Stimulated activated CD8-positive, alpha-beta memory T cell treated with anti-CD3 and anti-CD28 coated beads, Interleukin-12 subunit alpha, Interleukin-12 subunit beta, amount 100 ng/mL, for 24 hours (primary cell): ENCODE measurements around the gene SOCS7.

ENCODE experiments used
- DNase-seq: peaks from one replicate; pipeline ENCODE4 v3.0.0-alpha.2; 2020; ENCODE audit errors: extremely low read depth

Gene SOCS7

GRCh38 chr17:38364741-38365140 lies 13.1 kb downstream of the SOCS7 start:
- DNase-seq, result no peak

GRCh38 chr17:38369124-38369886 lies 17.7 kb downstream of the SOCS7 start:
- DNase-seq, result no peak

DNA sequence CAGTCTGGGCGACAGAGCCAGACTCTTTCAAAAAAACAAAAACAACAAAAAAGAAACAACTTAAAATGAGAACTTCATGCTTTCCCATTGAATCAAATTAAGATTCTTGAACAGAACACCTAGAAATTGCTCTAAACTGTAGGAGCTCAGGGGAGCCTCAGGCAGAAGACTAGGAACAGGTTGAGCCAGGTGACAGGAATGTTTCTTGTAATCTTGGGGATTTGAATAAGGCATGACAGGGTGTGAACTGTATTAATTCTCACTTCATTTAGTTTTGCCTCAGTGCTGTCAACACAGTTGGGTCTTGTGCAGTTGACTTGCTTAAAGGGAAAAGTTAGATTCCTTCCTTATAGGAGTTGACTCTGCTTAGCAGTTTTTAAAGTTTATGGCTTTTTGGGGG lies 27.8 kb downstream of the SOCS7 start:
- no peak for DNase-seq

- DNase-seq, result no peak
Observed at GRCh38 chr17:38395090-38395489, 43.4 kb downstream of the SOCS7 start.

DNA sequence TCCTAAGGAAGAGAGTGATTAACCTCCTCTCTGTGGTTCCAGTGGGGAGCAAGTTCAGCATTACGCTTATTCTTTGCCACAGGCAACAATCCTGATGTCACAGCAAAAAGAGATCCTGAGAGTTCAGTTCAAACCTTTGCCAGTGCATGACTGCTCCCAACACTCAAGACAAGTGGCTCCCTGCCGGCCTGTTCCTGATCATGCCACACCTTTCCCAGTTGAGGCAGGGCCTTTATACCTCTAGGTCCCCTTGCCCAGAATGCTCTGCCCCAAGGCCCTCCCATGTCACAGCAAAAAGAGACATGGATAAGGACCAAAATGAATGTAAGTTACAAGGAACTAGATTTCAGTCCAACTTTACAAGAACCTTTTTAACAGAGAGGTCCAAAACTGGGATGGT lies 45.6 kb downstream of the SOCS7 start:
- no peak for DNase-seq

GRCh38 chr17:38400286-38400685 lies 48.6 kb downstream of the SOCS7 start:
- DNase-seq, result no peak

DNA sequence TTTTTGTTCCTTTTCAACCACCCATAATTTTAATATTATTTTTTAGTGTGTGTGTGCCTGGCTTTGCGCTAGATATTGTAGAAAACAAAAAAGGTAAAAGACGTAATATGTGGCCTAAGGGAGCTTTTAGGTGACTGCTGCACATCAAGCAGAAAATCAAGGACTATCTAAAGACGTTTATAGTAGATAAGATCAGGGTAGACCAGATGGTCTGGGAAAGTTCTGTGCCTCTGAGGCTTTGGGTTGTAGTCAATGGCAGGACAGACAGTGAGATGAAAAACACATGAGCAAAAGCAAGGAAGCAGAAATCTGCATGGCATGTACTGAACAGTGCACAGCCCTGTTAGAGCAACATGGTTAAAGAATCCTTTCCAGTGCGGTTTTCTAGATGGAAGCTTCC lies 49.8 kb downstream of the SOCS7 start:
- DNase-seq, result no peak

DNA sequence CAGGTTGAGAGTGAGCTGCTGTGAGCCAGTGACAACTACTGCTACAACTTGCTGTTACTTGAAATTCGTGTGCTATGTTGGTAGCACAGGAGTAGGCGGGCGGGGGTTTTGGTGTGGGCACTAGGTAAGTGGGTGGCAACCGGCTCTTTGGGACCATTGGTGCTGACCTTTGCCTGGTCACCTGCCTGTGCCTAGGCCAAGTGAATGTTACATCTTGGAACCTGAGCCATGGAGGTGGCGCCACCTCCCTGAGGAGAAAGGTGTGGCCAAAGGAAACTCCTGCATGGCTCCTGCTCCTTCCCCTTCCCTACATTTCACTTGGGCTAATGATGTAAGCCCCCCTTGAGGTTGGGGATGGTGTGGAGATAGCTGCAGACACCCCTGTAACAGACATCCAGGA lies 51.3 kb downstream of the SOCS7 start:
- DNase-seq, result no peak

- DNase-seq, result no peak
Observed at GRCh38 chr17:38403491-38403890, 51.8 kb downstream of the SOCS7 start.

GRCh38 chr17:38404174-38404943 lies 52.7 kb downstream of the SOCS7 start:
- no peak for DNase-seq

GRCh38 chr17:38405654-38406053 lies 54.0 kb downstream of the SOCS7 start:
- DNase-seq, result no peak

DNA sequence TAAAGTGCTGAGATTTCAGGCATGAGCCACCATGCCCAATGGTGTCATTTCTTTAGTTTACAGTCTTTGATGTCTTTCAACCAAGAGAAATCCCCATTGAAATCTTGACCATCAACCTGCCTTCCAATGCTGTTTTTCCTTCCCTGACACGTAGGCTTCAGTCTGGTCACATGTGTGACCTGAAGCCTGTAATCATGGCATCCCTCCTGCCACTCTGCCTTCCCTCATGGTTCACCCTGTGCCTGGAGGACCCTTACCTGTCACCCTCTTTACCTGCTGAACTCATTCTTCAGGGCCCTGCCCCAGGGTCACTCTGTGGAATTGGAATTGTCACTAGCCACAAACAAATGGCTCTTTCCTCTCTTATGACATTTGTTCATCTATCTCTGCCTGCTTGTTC lies 58.6 kb downstream of the SOCS7 start:
- DNase-seq, result no peak

DNA sequence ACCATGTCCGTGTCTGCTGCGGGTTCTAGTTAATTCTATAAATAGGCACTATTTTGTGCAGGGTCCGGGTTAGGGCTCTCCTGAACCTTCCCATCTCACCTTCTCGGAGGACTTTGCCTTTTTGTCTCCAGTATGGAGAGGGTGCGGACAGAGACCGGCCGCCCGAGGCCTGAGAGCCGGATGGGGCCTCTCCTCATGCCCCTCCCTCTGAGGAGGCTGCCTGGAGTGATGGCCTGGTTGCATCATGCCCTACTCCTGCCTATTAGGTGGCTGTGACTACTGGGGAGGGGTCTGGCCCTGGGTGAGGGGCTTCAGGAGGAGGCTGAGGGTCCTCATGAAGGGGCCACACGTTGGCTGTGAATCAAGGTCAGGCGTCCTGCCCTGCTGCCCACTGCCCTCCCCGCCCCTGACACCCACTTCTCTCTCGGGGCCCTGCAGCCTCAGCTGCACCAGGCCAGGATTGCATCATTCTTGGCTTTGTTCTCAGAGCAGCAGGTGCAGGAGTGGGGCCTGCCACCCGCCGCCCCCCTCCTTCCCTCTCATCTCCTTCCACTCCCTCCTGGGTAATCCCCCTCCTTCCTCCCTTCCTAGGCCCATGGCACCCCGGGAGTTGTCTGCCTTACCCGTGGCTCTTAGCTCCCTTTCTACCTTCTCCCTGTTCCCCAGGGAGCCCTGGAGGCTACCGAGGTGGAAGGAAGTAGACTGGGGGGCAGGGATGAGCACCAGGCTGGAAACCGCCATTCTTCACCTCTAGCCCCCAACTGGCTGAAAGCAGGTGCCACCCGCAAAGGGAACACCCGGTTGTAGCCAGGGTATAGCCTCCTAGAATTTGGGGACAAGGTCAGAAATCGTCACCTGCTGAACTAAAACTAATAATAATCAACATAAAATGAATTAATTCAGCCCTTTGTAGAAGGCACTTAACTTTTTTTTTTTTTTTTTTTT lies 63.9 kb downstream of the SOCS7 start:
- no peak for DNase-seq

- no peak for DNase-seq
Observed at GRCh38 chr17:38416840-38417209, 65.2 kb downstream of the SOCS7 start.

DNA sequence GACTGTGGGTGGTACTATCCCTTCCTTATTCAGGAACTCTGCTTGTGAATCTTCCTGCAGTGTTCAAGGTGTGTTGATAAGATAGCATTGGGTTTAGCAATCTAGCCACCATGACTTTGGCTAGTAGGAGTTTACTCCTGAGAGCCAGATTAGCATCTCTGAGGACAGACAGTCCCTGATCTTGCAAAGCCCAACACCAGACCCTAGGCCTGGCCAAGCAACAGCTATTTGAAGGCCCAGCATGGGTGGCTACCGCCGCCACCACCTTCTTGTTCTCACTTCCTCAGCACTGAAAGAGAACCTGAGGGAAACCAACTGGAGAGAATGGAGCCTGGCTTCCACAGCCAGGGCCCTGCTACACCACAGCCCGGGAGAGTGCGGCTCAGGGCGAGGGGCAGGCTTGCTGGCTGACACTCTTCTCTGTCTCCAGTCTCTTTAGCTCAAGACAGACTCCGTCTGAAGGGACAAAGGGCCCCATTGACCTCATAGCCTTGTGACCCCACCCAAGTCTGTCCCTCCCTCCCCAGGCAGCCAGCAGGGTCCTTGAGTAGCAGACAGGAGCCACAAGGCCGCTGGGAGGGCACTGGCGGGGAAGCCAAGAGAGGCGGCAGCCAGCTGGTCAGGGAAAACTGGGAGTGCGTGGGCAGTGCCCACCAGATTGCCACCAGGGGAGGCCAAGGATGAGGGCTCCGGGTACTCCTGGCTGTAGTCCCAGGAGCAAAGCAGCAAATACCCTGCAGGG lies 65.7 kb downstream of the SOCS7 start:
- DNase-seq, result no peak

- no peak for DNase-seq
Observed at GRCh38 chr17:38418062-38418692, 66.5 kb downstream of the SOCS7 start.

DNA sequence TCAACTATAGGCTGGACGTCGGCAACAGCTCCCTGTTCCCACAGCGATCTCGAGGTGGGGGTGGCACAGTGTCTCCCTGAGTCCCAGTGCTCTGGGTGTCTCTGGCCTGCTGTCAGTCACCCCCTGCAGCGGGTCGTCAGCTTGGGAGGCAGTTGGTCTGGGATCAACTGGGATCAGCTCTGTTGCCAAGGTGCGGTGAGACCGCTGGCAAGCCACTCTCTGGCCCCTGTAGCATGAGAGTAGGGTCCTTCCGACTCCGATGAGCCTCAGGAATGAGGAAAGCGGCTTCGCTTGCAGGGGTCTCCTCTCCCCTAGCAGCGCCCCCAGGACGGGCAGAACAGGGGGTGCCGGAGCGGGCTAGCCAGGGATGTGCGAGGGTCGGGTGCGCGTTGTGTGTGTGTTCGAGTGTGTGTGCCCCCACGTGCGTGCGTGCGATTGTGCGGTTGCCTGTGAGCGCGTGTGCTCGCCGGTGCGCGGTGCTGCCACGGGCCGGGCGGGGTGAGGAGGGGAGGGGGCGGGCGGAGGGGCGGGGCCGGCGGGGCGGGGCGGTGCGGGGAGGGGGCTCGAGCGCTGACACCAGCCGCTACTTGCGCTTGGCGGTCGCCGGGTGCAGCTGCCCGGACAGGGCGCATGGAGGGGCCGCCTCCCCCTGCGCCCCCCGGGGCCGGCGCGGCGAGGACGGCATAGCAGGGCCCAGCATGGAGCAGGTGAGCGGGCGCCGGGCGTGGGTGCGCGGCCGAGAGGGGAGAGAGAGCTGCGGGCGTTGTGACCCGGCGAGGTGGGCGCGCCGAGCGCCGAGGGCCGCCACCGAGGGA lies 67.3 kb downstream of the SOCS7 start:
- DNase-seq, result no peak

DNA sequence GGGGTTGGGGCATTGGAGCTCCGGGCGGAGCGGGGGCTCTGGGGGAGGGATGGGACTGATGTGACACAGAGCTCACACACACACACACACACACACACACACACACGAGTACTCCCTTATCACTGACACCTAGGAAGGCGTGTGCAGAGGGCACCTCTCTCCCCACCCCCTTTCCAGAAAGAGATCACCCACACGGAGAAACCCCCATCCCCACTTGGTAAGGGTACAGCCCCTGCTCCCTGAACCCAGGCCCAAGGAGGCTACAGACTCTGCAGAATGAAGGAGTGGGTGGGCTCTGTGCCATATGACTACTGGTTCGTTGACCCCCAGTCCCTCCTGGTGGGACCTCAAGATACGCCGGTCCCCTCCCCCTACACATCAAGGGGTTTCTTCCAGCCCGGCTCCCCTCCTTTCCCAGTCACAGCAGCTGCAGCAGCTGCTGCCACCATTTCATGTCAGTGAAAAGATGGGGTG lies 67.9 kb downstream of the SOCS7 start:
- DNase-seq, result no peak

DNA sequence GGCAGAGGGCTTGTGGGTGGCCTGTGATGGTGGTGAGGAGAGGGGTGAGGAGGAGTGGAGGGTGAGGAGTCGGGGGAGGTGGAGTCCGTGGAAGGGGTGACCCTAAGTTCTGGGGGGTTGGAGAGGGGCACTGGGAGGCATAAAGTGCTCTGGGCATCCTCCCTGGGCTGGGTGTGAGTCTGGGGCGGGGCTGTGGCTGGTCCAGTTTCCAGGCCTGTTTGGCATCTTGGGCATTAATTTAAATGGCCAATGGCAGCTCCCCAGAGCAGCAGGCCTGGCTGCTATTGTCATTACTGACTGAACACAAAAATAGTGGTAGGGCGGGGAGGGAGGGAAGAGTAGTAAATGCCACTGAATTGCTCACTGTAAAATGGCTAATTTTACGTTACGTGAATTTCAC lies 68.9 kb downstream of the SOCS7 start:
- no peak for DNase-seq

DNA sequence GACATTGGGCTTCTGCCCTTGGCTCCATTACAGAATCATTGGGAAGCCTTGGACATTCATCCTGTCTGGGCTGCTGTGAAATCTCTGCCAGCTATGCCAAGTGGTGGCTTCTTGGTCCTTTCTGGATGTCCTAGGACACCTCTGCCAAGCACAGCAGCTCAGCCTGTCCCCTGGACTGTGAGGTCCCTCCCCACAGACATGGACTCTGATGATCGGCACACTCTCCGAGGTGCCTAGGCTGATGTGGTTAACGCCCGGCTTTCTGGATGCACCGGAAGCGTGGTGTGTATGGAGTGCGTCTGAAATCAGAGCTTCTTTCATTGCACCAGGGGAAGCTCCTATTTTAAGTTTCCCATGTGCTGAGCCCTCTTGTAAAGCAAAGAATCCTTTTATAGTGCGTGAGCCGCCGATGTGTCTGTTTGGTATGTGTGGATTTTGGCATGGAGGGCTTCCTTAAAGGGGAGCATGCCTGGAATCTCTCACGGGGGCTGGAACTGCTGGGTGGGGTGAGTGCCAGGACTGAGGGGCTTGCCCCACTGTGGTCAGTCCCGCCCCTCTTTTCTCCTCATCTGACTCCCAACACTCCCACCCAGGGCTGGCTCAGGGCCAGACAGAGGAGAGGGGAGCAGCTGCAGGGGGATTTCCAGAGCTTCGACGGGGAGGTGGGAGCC lies 69.7 kb downstream of the SOCS7 start:
- DNase-seq, result no peak
